Measurements from ENCODE around the gene ANGPTL3. TPM values are rescaled to one million over a fixed set of nuclear protein-coding genes. Genes with fewer than 3 reads are reported as not detected.

ANGPTL3 gene
- total and polyA plus RNA-seq, 10 of the 15 experiments (the other 5 are each of a cell fraction or from before 2014, with no cell fraction given), result 0.05 to 0.15 (median 0.07) TPM; not detected in 7

- no peak for TF ChIP-seq USF2 (IDR thresholded peaks at IDR 0.05; ENCODE audit: borderline replicate concordance, low read depth, low read length)
Observed at GRCh38 chr1:62572476-62572875, 24.8 kb upstream of the ANGPTL3 start (continued).

GRCh38 chr1:62573675-62574074 lies 23.6 kb upstream of the ANGPTL3 start:
- no TSS peak for BruUV-seq (replicated peaks)
- POLR2A ChIA-PET, result no interaction called here
- intact Hi-C loops (cut with micrococcal nuclease; ENCODE audit: unreplicated experiment), result no loop called here
- no peak overlapping the region for H3K4me2 ChIP-seq (ENCODE audit: control insufficient read depth, insufficient read depth)
- H3K27me3 ChIP-seq (replicated peaks in 1 of 2; ENCODE audit: control insufficient read depth in 2 of 2, insufficient read depth in 2 of 2, low read length in 1 of 2), result no peaks in the 10 kb centered on the region
- H3K27ac ChIP-seq (ENCODE audit: control insufficient read depth, insufficient read depth), result no peak overlapping the region
- H3K36me3 ChIP-seq (ENCODE audit: control insufficient read depth in 2 of 2, insufficient read depth in 2 of 2, low read length in 1 of 2), result no peaks in the 10 kb centered on the region; a peak in 1 of 4 replicates
- H3K4me3 ChIP-seq, result no peak overlapping the region
- SMC1A ChIA-PET (ENCODE audit: uncharacterized antibody, unreplicated experiment), result no interaction called here
- in situ Hi-C loops (cut with MboI), result no loop called here
- no peak for FAIRE-seq
- 3% methylated on average over 2 of the region's 2 CpGs for WGBS (ENCODE audit: insufficient coverage, insufficient replicate concordance, low lambda C conversion rate, missing lambda C conversion rate)
- CTCF ChIA-PET, result no interaction called here
- no peaks in the 10 kb centered on the region for H3K79me2 ChIP-seq (ENCODE audit: control insufficient read depth, insufficient read depth, low read length)
- ATAC-seq, result no peak
- DNase-seq (ENCODE audit: low read depth, low spot score), result no peak
- RAD21 ChIA-PET (ENCODE audit: unreplicated experiment), result no interaction called here
- H3K9me3 ChIP-seq (replicated peaks; ENCODE audit: control insufficient read depth, insufficient read depth, low read length), result no peaks in the 10 kb centered on the region; the same call in 2 of the 3 replicates
- no peaks in the 10 kb centered on the region for H3K4me1 ChIP-seq (ENCODE audit: control insufficient read depth, insufficient read depth, low read length)
- H2AFZ ChIP-seq (ENCODE audit: control insufficient read depth, low read depth, low read length), result no peak overlapping the region
- H3K9ac ChIP-seq (ENCODE audit: control insufficient read depth, insufficient read depth, low read length), result no peak overlapping the region
- H4K20me1 ChIP-seq (ENCODE audit: control insufficient read depth, insufficient read depth), result no peaks in the 10 kb centered on the region
- TF ChIP-seq MLLT1 (IDR thresholded peaks at IDR 0.05) (no peak), HDAC2 (IDR thresholded peaks at IDR 0.05) (no peak), BRCA1 (IDR thresholded peaks at IDR 0.05; ENCODE audit: low read depth, low read length) (no peak), CBX3 (IDR thresholded peaks at IDR 0.05; ENCODE audit: borderline replicate concordance, low read depth) (no peak), ZNF592 (IDR thresholded peaks at IDR 0.05) (no peak), IRF4 (IDR thresholded peaks at IDR 0.05; ENCODE audit: low read depth, low read length) (no peak), MXI1 (IDR thresholded peaks at IDR 0.05; ENCODE audit: low read depth, low read length) (no peak), CHD1 (IDR thresholded peaks at IDR 0.05; ENCODE audit: low read depth, low read length) (no peak), RELA (IDR thresholded peaks at IDR 0.05; ENCODE audit: borderline replicate concordance, partially characterized antibody) (no peak), FOXM1 (IDR thresholded peaks at IDR 0.05; ENCODE audit: low read depth, low read length) (no peak), YY1 (IDR thresholded peaks at IDR 0.05; ENCODE audit: low read depth, low read length) (no peak), POLR2AphosphoS5 (IDR thresholded peaks at IDR 0.05; ENCODE audit: low read length) (no peak), JUND (IDR thresholded peaks at IDR 0.05; ENCODE audit: low read depth, low read length) (no peak), YBX1 (IDR thresholded peaks at IDR 0.05) (no peak)

All from GM12878 (cell line).